Heart right ventricle (tissue), 16 donors: Measurements from ENCODE around the gene TGFBR2. TPM values are rescaled to one million over a fixed set of nuclear protein-coding genes. Genes with fewer than 3 reads are reported as not detected.

Experiments
- ATAC-seq, 8 donors: fragments of 200-7000 bp; cut with Tn5 transposase; one replicate each; pipeline ENCODE4 v1.9.1; 2020; ENCODE audit warnings: mild to moderate bottlenecking in 8 of 8, moderate library complexity in 8 of 8, moderate number of reproducible peaks in 1 of 8
- DNase-seq, 2 donors: peaks; one replicate each; pipeline ENCODE4 v3.0.0-alpha.2; 2020
- H3K27ac ChIP-seq, 10 donors: fragments of 200-600 bp; sonication (generic) in 2 of 10; one replicate each; pipeline versions ENCODE4 v1.5.0 to v1.8.0; 2020 to 2022; ENCODE audit warnings: mild to moderate bottlenecking in 3 of 10
- H3K27me3 ChIP-seq, 7 donors: fragments of 200-600 bp; one replicate each; pipeline ENCODE4 v1.8.0; 2021 to 2022; ENCODE audit warnings: mild to moderate bottlenecking in 2 of 7
- H3K36me3 ChIP-seq, 9 donors: fragments of 200-600 bp; sonication (generic) in 1 of 9; one replicate each; pipeline versions ENCODE4 v1.5.0 to v1.8.0; 2020 to 2022; ENCODE audit warnings: mild to moderate bottlenecking in 2 of 9
- H3K4me1 ChIP-seq, 9 donors: fragments of 200-600 bp; sonication (generic) in 1 of 9; one replicate each; pipeline versions ENCODE4 v1.5.0 to v1.8.0; 2020 to 2022; ENCODE audit warnings: mild to moderate bottlenecking in 4 of 9
- H3K4me3 ChIP-seq, 10 donors: fragments of 200-600 bp; sonication (generic) in 2 of 10; one replicate each; pipeline versions ENCODE4 v1.5.0 to v1.8.0; 2020 to 2022; ENCODE audit warnings: mild to moderate bottlenecking in 7 of 10, moderate library complexity in 2 of 10
- H3K9me3 ChIP-seq, 11 donors: fragments of 200-600 bp in 10 of 11; sonication (generic) in 2 of 11; one replicate each; pipeline versions ENCODE4 v1.5.0 to v1.8.0; 2013 to 2022; ENCODE audit warnings: mild to moderate bottlenecking in 2 of 11, control low read depth in 1 of 11, moderate library complexity in 1 of 11
- WGBS, 2 donors: extraction: QIAGEN DNeasy Blood & Tissue Kit; methylation state at CpG; one replicate each; pipeline ENCODE4 v1.1.7; 2013; ENCODE audit warnings: inconsistent platforms in 1 of 2; 5-methylcytosine and 5-hydroxymethylcytosine counted together
- intact Hi-C, 10 donors: fragments of 100-400 bp; cut with DNase I; formaldehyde crosslinking; loops; one replicate each; pipeline versions ENCODE4 v1.11.1 to v1.14.2; 2022
- polyA plus RNA-seq, 2 donors: library from polyadenylated mRNA; stranded (reverse); fragments of 200-250 nt; gene quantifications; one replicate each; pipeline ENCODE4 v1.2.3, GENCODE V29; 2013
- total RNA-seq, 10 donors: library from RNA; stranded (reverse); fragmentation: NEBNext Ultra II Directional in 3 of 10; extraction: Animal tissue kit (Norgen Biotek cat#: 25700) in 3 of 10; gene quantifications; one replicate each; pipeline versions ENCODE4 v1.2.1 to v1.2.4, GENCODE V29; 2021 to 2023
- TF ChIP-seq, protein P1 (sequence below), 9 donors: fragments of 200-600 bp; sonication (generic) in 2 of 9; IDR thresholded peaks; one replicate each; pipeline versions ENCODE4 v1.5.0 to v1.8.0; 2021 to 2022; ENCODE audit warnings: antibody characterized with exemption in 9 of 9, mild to moderate bottlenecking in 5 of 9, moderate library complexity in 1 of 9
- donor health status: Arrhythmogenic right ventricular cardiomyopathy.
- donor health status: ischemic (EF 13 %, LVEDD 7.1; RV severe dilation, severe dysfunction).
- donor health status: healthy with polysubstance abuse.
- donor health status: DM: no; HTN: yes; CAD: no.
- donor health status: DM: no; HTN: no; CAD: no.
- donor health status: ischemic (EF 25% LVEDD 6.9; RV normal size, moderate dysfunction).
- donor health status: ischemic (EF 25% LVEDD 5.7; RV mildly dilated, moderate dysfunction).
- donor health status: healthy.
- donor health status: DM: yes; HTN: yes; CAD: no.
- donor health status: Ischemic cardiomyopathy.
- donor health status: ischemic (EF 35%, LVEDD 5.7; RV mildly dilated, moderate dysfunction).
- donor health status: nonischemic (EF 11% LVEDD 7.7; RV severe dilation, severe dysfunction).
- donor health status: DM: yes; HTN: yes; CAD: no.
- donor health status: PGD.
- donor health status: ischemic (EF 29% LVEDD 5.4; RV normal size, mild dysfunction).
- donor health status: nonischemic (EF 23%, LVEDD 6.1; RV moderate dilation, normal function).

TGFBR2 gene
- total and polyA plus RNA-seq, 12 donors, result 14.6 to 197 (median 82.8) TPM

DNA sequence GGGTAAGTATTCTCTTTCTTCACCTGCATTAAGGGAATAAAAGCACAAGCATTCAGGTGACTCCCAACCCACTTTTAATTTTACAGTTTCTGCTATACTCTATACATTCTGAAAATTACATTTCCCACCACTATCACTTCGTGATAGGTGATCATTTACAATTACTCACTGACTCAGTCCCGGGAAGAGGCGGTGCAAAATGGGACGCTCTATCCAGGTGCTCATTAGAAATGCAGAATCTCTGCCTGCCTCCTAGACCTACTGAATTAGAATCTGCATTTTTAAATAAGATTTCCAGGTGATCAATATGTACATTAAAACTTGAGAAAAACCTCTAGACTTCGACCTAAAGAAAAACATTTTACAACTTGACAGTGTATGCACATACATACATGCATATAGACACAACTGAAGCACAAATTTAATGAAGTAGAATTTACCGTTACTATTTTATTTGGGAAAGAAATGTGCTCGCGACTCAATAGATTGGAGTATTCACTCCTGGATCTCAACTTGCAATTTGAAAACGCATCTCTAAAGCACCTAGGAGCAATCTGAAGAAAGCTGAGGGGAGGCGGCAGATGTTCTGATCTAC is 598 bp upstream of the TGFBR2 start:
- Histone ChIP-seq H3K27ac (peak overlapping the region; percentile 96 to 100 (median 99)), H3K4me3 (peak overlapping the region; percentile 66 to 98 (median 92)), H3K4me1 (peaks cover 2 to 72% (median 42%) of the 10 kb centered on the region in 9 donors), H3K36me3 (no peaks in the 10 kb centered on the region), H3K27me3 (no peaks in the 10 kb centered on the region), H3K9me3 (no peaks in the 10 kb centered on the region)
- intact Hi-C loops, result loop anchor here in 7 of 10 donors (2.0 to 10.0 kb wide), 12 partner anchors 53 to 374 kb away; no protein-coding TSS in a partner anchor
- 39 to 41% methylated on average over 10 of the region's 10 CpGs for WGBS, 2 donors
- no peak for ATAC-seq
- TF ChIP-seq, protein P1, sequence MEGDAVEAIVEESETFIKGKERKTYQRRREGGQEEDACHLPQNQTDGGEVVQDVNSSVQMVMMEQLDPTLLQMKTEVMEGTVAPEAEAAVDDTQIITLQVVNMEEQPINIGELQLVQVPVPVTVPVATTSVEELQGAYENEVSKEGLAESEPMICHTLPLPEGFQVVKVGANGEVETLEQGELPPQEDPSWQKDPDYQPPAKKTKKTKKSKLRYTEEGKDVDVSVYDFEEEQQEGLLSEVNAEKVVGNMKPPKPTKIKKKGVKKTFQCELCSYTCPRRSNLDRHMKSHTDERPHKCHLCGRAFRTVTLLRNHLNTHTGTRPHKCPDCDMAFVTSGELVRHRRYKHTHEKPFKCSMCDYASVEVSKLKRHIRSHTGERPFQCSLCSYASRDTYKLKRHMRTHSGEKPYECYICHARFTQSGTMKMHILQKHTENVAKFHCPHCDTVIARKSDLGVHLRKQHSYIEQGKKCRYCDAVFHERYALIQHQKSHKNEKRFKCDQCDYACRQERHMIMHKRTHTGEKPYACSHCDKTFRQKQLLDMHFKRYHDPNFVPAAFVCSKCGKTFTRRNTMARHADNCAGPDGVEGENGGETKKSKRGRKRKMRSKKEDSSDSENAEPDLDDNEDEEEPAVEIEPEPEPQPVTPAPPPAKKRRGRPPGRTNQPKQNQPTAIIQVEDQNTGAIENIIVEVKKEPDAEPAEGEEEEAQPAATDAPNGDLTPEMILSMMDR (IDR thresholded peaks at IDR 0.05), result no peak
- no peak for DNase-seq

DNA sequence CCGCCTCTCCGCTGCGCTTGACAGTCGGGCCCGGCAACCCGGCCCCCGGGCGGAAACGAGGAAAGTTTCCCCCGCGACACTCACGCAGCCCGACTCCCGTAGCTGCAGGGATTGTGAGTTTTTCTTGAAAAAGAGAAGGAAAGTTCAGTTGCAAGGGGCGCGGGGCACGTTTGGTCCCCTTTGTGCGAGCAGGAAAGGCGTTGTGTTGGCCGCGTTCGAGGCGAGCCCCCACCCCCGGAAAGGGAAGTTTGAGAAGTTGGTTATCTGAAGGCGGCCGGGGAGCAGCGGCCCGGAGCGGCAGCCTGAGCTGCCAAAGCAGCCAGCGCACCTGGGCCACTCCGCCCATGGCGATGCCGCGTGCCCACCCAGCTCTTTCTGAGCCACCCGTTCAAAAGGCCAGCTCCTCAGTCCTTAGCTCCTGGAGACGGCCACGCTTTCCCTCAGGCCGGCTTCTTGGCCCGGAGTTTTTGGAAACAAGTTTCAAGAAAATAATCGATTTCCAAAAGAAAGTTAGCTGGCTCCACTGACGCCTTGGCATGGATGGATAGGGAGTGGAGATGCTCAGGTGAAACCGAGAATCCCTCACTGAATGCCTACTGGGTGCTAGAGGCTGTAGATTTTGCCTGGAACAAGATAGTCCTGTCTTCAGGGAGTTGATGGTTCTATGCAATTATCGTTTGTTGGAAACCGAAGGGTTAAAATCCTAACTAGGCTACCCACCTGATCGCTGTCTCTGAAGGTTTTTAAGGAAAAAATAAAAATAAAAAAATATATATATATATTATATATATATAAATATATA is 832 bp downstream of the TGFBR2 start:
- ATAC-seq, result peak; percentile 57 to 73 (median 62)
- WGBS, 2 donors, result 2 to 3% methylated on average over 45 of the region's 45 CpGs

DNA sequence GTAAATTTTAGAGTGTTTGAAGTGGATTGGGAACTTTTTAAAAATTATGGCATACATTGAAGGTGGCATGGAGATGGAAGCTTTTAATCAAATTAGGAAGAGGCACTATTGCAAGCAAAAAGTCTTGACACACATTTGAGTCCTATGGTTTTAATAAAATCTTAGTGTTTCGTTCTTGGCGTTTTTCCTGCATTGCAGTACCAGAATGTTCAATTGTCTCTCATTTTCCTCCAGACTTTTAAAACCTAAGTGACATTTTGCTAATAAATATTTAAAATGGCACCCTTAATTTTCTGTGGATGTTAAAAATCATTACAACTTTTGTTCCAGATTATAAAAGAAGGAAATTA is 2.2 kb downstream of the TGFBR2 start:
- Histone ChIP-seq H3K4me1 (peaks cover 7 to 83% (median 63%) of the 10 kb centered on the region in 9 donors), H3K36me3 (no peaks in the 10 kb centered on the region), H3K27me3 (no peaks in the 10 kb centered on the region), H3K9me3 (no peaks in the 10 kb centered on the region), H3K4me3 (peak overlapping the region; percentile 16 to 98 (median 92)), H3K27ac (peak overlapping the region in 9 of 10 donors; percentile 14 to 100 (median 99))
- no peak for ATAC-seq
- 33 to 54% methylated on average over 2 of the region's 2 CpGs for WGBS, 2 donors
- intact Hi-C loops, result loop anchor here in 7 of 10 donors (2.0 to 10.0 kb wide), 12 partner anchors 14 to 376 kb away; no protein-coding TSS in a partner anchor
- DNase-seq, result no peak
- TF ChIP-seq, protein P1 (IDR thresholded peaks at IDR 0.05), result no peak

More for the DNA sequence above, 832 bp downstream of the TGFBR2 start:
- TF ChIP-seq, protein P1 (IDR thresholded peaks at IDR 0.05), result no peak
- peaks cover 7 to 83% (median 51%) of the 10 kb centered on the region in 9 donors for H3K4me1 ChIP-seq
- intact Hi-C loops, result loop anchor here in 7 of 10 donors (2.0 to 10.0 kb wide), 12 partner anchors 52 to 375 kb away; no protein-coding TSS in a partner anchor
- no peaks in the 10 kb centered on the region for H3K36me3 ChIP-seq
- peak overlapping the region; percentile 96 to 100 (median 99) for H3K27ac ChIP-seq
- no peaks in the 10 kb centered on the region for H3K27me3 ChIP-seq
- H3K4me3 ChIP-seq, result peak overlapping the region; percentile 66 to 98 (median 92)
- no peaks in the 10 kb centered on the region for H3K9me3 ChIP-seq
- DNase-seq, result peak; percentile 79 to 83

DNA sequence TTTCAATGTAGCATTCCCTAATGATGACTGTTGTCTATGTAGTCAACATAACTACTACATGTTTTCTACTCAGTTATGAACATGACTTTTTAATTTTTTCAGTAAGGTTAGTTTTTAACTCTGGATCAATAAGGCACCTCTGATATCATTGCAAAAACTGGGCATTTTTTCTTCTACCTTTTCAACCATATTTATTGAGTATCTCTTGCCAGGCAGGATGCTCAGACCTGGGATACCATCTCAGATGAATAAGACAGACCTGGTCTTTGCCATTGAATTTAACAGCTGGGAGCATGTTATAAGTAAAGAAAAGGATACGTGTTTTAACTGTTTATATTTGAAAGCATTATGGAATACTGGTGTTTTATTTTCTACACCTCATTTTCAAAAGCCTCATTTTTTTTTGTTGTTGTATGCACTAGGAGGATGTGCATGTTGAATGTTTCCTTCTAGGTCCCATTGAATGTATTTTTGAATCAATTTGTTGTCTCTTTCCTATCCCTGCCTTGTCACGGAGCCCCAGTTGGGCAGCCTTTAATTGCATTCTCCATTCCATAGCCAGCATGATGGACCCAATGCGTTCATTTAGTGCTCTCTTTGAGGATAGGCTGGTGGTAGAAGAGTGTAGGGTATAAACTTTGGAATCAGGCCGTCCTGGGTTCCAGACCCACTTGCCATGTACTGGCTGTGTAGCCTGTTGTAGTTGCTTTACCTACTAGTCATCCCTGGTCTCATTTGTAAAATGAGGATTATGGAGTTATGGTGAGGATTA is 3.7 kb downstream of the TGFBR2 start:
- DNase-seq, result no peak
- 74 to 78% methylated on average over 4 of the region's 4 CpGs for WGBS, 2 donors
- H3K4me3 ChIP-seq, result peak overlapping the region in 6 of 10 donors; percentile 6 to 96 (median 90)
- H3K36me3 ChIP-seq, result no peaks in the 10 kb centered on the region
- peaks cover 7 to 83% (median 78%) of the 10 kb centered on the region in 9 donors for H3K4me1 ChIP-seq
- ATAC-seq, result no peak
- H3K27me3 ChIP-seq, result no peaks in the 10 kb centered on the region
- H3K27ac ChIP-seq, result peak overlapping the region in 8 of 10 donors; percentile 19 to 100 (median 98)
- intact Hi-C loops, result loop anchor here in 8 of 10 donors (2.0 to 10.0 kb wide), 15 partner anchors 13 to 378 kb away; no protein-coding TSS in a partner anchor
- H3K9me3 ChIP-seq, result no peaks in the 10 kb centered on the region
- TF ChIP-seq, protein P1 (IDR thresholded peaks at IDR 0.05), result no peak
